GM12878 (cell line): Measurements from ENCODE around the gene PPIL6. TPM values are rescaled to one million over a fixed set of nuclear protein-coding genes. Genes with fewer than 3 reads are reported as not detected.
A peak's percentile ranks its signal among the peaks of the same experiment; 100 is the strongest.

Experiments
- ATF7 ChIP-seq: fragments of 450-650 bp; IDR thresholded peaks from 2 replicates; pipeline ENCODE4 v1.6.1; 2016; ENCODE audit warnings: low read depth, mild to moderate bottlenecking
- CBX5 ChIP-seq: sonication (generic); IDR thresholded peaks from 2 replicates; pipeline ENCODE4 v1.6.1; 2016; ENCODE audit warnings: low read depth, moderate library complexity, mild to moderate bottlenecking, inconsistent platforms
- CEBPZ ChIP-seq: fragments of 150-350 bp; IDR thresholded peaks from 2 replicates; pipeline ENCODE4 v1.6.1; 2016; ENCODE audit warnings: low read depth, low read length
- SUPT20H ChIP-seq: IDR thresholded peaks from 2 replicates; pipeline ENCODE4 v1.6.1; 2011; ENCODE audit warnings: low read depth, mild to moderate bottlenecking, low read length, moderate library complexity, borderline replicate concordance; ENCODE audit not compliant: control insufficient read depth
- TCF12 ChIP-seq: IDR thresholded peaks from 2 replicates; pipeline ENCODE4 v1.6.1; 2011; ENCODE audit warnings: low read depth, mild to moderate bottlenecking, low read length
- ZNF207 ChIP-seq: fragments of 450-650 bp; IDR thresholded peaks from 2 replicates; pipeline ENCODE4 v1.6.1; 2014; ENCODE audit warnings: antibody characterized with exemption, mild to moderate bottlenecking, borderline replicate concordance
- ZNF592 ChIP-seq: fragments of 450-650 bp; IDR thresholded peaks from 2 replicates; pipeline ENCODE4 v1.6.1; 2017; ENCODE audit warnings: mild to moderate bottlenecking, moderate library complexity
- polyA plus RNA-seq, 11 experiments: library from polyadenylated mRNA; depleted of rRNA in 4 of 11; unstranded in 6 of 11; stranded (reverse) in 5 of 11; fragments of >200 nt; fragmentation: Nextera tagmentation in 4 of 11; fragmentation: Illumina TruSeq in 1 of 11; extraction: Ambion mirVana in 4 of 11; extraction: Trizol in 1 of 11; gene quantifications; 1 replicate in 1 of 11; 2 replicates in 10 of 11; pipeline versions ENCODE4 v1.2.1 to v1.2.3, GENCODE V29; 2011 to 2016; ENCODE audit warnings: inconsistent platforms in 2 of 11, missing spikeins in 2 of 11, low read depth in 1 of 11
- total RNA-seq, 4 experiments: library from RNA; depleted of rRNA in 3 of 4; stranded (reverse); fragments of >200 nt in 3 of 4; fragmentation: Illumina TruSeq in 1 of 4; extraction: Trizol in 1 of 4; gene quantifications; 2 replicates each; pipeline versions ENCODE4 v1.2.1 to v1.2.3, GENCODE V29; 2013 to 2021

Gene PPIL6
- total and polyA plus RNA-seq, 10 of the 15 experiments (the other 5 are each of a cell fraction or from before 2014, with no cell fraction given), result 0.01 to 0.26 (median 0.12) TPM; not detected in 5

GRCh38 chr6:109440331-109441068 lies at the start of gene PPIL6, which contains the start of gene SMPD2 (continued):
- TF ChIP-seq CEBPZ, result no peak
- TF ChIP-seq ATF7, result no peak
- TF ChIP-seq SUPT20H, result no peak
- no peak for TF ChIP-seq ZNF207
- TF ChIP-seq TCF12, result 0 out of 2 replicates have a peak, but pooled peaks have one; percentile 11
- TF ChIP-seq CBX5, result 0 out of 2 replicates have a peak, but pooled peaks have one; percentile 40
- 0 out of 2 replicates have a peak, but pooled peaks have one; percentile 33 for TF ChIP-seq ZNF592
